Uterus (tissue), 4 donors: Measurements from ENCODE around the gene SLCO3A1. TPM values are rescaled to one million over a fixed set of nuclear protein-coding genes. Genes with fewer than 3 reads are reported as not detected.

Source experiments
- DNase-seq, 2 donors: peaks; one replicate each; pipeline ENCODE4 v3.0.0-alpha.2; 2019 to 2020
- H3K27ac ChIP-seq, 2 donors: fragments of 200-600 bp; sonication (generic); 1 replicate in 1 of 2; 2 replicates in 1 of 2; pipeline ENCODE4 v1.5.1; 2016 to 2018
- H3K27me3 ChIP-seq, 2 donors: fragments of 200-600 bp; sonication (generic); one replicate each; pipeline ENCODE4 v1.5.1; 2018 to 2019; ENCODE audit warnings: control low read depth in 1 of 2
- H3K36me3 ChIP-seq, 2 donors: fragments of 200-600 bp; sonication (generic); one replicate each; pipeline ENCODE4 v1.5.1; 2019; ENCODE audit warnings: control low read depth in 1 of 2
- H3K4me1 ChIP-seq, 2 donors: fragments of 200-600 bp; sonication (generic); one replicate each; pipeline ENCODE4 v1.5.1; 2018 to 2019; ENCODE audit warnings: control low read depth in 1 of 2
- H3K4me3 ChIP-seq, 2 donors: fragments of 200-600 bp; sonication (generic); 1 replicate in 1 of 2; 2 replicates in 1 of 2; pipeline ENCODE4 v1.5.1; 2018 to 2019; ENCODE audit warnings: mild to moderate bottlenecking in 1 of 2
- H3K9me3 ChIP-seq, 2 donors: fragments of 200-600 bp; sonication (generic); one replicate each; pipeline ENCODE4 v1.5.1; 2019; ENCODE audit warnings: control low read depth in 1 of 2
- POLR2A ChIP-seq, 2 donors: fragments of 450-650 bp; IDR thresholded peaks; one replicate each; pipeline ENCODE4 v1.6.1; 2016; ENCODE audit warnings: antibody characterized with exemption in 2 of 2, mild to moderate bottlenecking in 1 of 2, moderate library complexity in 1 of 2
- intact Hi-C: fragments of 100-400 bp; cut with DNase I; formaldehyde crosslinking; loops from one replicate; pipeline ENCODE4 v1.15.1; 2023; ENCODE audit warnings: low total_unique reads
- total RNA-seq, 4 donors: library from RNA; depleted of rRNA in 3 of 4; stranded (reverse); fragments of >200 nt in 3 of 4; gene quantifications; one replicate each; pipeline versions ENCODE4 v1.1.0 to v1.2.4, GENCODE V29; 2014 to 2023
- TF ChIP-seq, protein P1 (sequence below), 4 experiments: fragments of 200-600 bp in 2 of 4; fragments of 450-650 bp in 2 of 4; sonication (generic) in 2 of 4; IDR thresholded peaks; one replicate each; pipeline ENCODE4 v1.5.1; 2016 to 2019; ENCODE audit warnings: antibody characterized with exemption in 4 of 4, mild to moderate bottlenecking in 2 of 4, moderate library complexity in 1 of 4
- donor health status: DM: yes; HTN: yes; CAD: no.

SLCO3A1 gene
- total RNA-seq, 4 donors from 2014 or later = 4.4 to 26.1 (median 9.5) TPM

DNA sequence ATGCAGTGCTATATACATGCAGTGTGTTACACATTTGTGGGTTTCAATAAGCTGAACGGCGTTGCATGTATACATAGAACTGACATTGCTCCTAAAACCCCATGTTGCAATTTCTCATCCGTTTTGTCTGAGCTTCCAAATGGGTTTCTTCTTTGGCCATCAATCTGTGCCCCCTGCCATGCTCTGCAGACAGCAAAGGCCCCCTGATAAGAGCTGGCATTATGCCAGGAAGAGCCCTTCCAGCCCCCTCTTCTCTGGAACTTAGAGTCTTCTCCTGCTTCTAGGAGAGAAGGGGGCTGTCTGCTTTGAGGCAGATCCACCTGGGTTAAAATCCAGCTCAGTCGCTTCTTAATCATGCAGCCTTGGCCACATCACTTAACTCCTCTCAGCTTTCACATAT lies 254.0 kb downstream of the SLCO3A1 start:
- H3K27me3 ChIP-seq = no peaks in the 10 kb centered on the region
- intact Hi-C loops = no loop called here
- H3K36me3 ChIP-seq = no peaks in the 10 kb centered on the region
- H3K4me3 ChIP-seq = no peak overlapping the region
- H3K9me3 ChIP-seq = no peaks in the 10 kb centered on the region
- TF ChIP-seq POLR2A (IDR thresholded peaks at IDR 0.05) = no peak
- TF ChIP-seq, protein P1, sequence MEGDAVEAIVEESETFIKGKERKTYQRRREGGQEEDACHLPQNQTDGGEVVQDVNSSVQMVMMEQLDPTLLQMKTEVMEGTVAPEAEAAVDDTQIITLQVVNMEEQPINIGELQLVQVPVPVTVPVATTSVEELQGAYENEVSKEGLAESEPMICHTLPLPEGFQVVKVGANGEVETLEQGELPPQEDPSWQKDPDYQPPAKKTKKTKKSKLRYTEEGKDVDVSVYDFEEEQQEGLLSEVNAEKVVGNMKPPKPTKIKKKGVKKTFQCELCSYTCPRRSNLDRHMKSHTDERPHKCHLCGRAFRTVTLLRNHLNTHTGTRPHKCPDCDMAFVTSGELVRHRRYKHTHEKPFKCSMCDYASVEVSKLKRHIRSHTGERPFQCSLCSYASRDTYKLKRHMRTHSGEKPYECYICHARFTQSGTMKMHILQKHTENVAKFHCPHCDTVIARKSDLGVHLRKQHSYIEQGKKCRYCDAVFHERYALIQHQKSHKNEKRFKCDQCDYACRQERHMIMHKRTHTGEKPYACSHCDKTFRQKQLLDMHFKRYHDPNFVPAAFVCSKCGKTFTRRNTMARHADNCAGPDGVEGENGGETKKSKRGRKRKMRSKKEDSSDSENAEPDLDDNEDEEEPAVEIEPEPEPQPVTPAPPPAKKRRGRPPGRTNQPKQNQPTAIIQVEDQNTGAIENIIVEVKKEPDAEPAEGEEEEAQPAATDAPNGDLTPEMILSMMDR (IDR thresholded peaks at IDR 0.05) = no peak
- H3K27ac ChIP-seq = no peak overlapping the region
- no peak for DNase-seq
- H3K4me1 ChIP-seq = no peaks in the 10 kb centered on the region

DNA sequence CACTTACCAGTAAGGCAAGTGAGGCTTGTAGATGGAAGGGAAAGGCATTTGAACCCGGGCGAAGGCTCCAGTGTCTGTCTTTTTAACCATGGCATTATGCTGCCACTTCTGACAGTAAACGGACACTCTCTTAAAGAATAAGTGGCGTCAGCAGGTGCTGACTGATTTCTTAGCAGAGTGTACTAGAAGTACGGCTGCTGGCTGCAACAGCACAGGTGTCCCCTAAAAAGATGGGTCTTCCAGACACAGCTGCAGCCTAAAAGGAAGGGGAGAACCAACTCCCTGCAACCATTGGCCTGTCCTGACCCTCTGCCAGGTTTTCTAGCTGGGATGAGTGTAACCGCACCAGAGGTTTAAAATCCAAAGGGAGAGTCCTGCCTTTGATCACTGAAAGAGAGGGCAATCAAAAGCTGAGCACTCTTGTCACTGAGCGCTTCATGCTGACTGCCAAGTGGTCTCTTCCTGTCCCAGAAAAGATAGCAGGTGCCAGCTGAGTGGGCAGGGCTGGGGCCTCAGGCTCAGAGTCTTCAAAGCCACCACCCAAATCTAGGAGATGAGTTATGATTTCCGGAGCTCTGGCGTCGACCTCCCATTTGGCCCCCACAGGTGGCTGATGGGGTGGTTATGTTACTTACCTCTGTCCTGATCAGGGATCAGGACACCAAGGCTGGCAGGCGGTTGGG lies 255.8 kb downstream of the SLCO3A1 start:
- Histone ChIP-seq H3K9me3 (no peaks in the 10 kb centered on the region), H3K4me3 (no peak overlapping the region), H3K27ac (no peak overlapping the region), H3K4me1 (no peaks in the 10 kb centered on the region), H3K36me3 (no peaks in the 10 kb centered on the region), H3K27me3 (no peaks in the 10 kb centered on the region)
- TF ChIP-seq POLR2A (IDR thresholded peaks at IDR 0.05) = no peak
- TF ChIP-seq, protein P1 (IDR thresholded peaks at IDR 0.05) = no peak
- intact Hi-C loops = no loop called here
- no peak for DNase-seq

DNA sequence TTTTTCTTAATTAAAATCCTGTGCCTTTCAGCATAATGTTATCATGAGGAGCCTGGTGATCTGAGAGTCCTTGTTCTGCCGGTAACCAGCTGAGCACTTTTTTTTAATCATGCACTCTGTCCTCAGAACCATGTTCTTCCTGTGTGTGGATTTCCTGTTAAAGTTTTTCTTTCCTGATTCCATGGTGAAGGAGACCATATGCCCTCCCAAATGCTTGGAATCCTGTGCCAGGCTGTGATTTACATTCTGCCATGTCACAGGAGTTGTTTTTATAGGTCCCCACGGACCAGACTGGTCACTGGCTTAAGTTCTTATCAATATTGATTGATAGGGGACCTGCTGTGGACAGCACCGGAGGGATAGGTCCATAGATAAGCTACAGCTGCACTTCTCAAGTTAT lies 257.8 kb downstream of the SLCO3A1 start:
- H3K4me3 ChIP-seq = no peak overlapping the region
- DNase-seq = no peak
- no peaks in the 10 kb centered on the region for H3K36me3 ChIP-seq
- H3K9me3 ChIP-seq = no peaks in the 10 kb centered on the region
- TF ChIP-seq, protein P1 (IDR thresholded peaks at IDR 0.05) = no peak
- TF ChIP-seq POLR2A (IDR thresholded peaks at IDR 0.05) = no peak
- no peak overlapping the region for H3K27ac ChIP-seq
- H3K4me1 ChIP-seq = no peaks in the 10 kb centered on the region
- intact Hi-C loops = no loop called here
- H3K27me3 ChIP-seq = no peaks in the 10 kb centered on the region

DNA sequence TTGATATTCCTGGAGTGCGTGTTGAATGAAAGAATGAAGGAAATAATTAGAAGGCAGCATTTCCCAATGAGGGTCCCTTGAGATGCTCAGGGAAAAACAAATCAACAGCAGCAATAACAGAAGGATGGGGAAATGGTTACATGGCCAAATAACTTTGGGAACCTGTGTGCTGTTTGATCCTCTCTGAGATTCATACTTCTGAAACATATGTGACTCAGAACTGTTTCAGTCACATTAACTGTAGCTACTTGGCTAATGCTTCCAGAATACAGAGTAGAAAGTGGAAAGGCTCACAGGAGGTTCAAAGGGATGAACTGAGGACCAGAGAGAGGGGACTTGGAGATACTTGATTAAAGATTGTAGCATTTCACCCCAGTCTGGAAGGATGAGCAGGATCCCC lies 258.2 kb downstream of the SLCO3A1 start:
- intact Hi-C loops = no loop called here
- H3K4me3 ChIP-seq = no peak overlapping the region
- TF ChIP-seq POLR2A (IDR thresholded peaks at IDR 0.05) = no peak
- TF ChIP-seq, protein P1 (IDR thresholded peaks at IDR 0.05) = no peak
- no peaks in the 10 kb centered on the region for H3K4me1 ChIP-seq
- H3K27me3 ChIP-seq = no peaks in the 10 kb centered on the region
- no peak overlapping the region for H3K27ac ChIP-seq
- H3K9me3 ChIP-seq = no peaks in the 10 kb centered on the region
- DNase-seq = no peak
- no peaks in the 10 kb centered on the region for H3K36me3 ChIP-seq

DNA sequence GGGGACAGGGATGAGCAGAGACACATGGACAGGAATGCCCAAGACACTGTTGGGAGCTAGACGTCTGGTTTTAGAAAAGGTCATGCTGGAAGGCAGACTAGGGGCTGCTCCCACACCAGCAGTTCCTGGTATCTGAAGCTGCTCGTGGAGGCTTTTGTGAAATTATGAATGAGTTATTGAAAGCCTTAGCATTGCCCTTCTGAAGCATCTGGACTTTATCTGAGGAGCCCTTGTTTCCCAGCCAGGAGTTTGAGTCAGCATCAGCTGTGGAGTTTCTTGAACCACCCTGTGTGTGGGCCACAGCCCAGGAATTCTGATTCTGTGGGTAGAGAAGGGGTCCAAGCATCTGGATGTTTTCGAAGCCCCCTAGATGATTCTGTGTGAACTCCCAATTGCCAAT lies 258.7 kb downstream of the SLCO3A1 start:
- DNase-seq = no peak
- Histone ChIP-seq H3K4me3 (no peak overlapping the region), H3K4me1 (no peaks in the 10 kb centered on the region), H3K36me3 (no peaks in the 10 kb centered on the region), H3K27ac (no peak overlapping the region), H3K9me3 (no peaks in the 10 kb centered on the region), H3K27me3 (no peaks in the 10 kb centered on the region)
- TF ChIP-seq, protein P1 (IDR thresholded peaks at IDR 0.05) = no peak
- TF ChIP-seq POLR2A (IDR thresholded peaks at IDR 0.05) = no peak
- intact Hi-C loops = no loop called here
